CD4-positive, alpha-beta T cell treated with Interleukin-1 beta for 1 hour (primary cell): ENCODE results near the gene CFAP221.

Experiments used
- DNase-seq, 2 donors: peaks; one replicate each; pipeline ENCODE4 v3.0.0-alpha.2; 2020 to 2022

Gene CFAP221

GRCh38 chr2:119702918-119703401 lies 158.7 kb downstream of the CFAP221 start:
- DNase-seq = peak; percentile 66 to 71

GRCh38 chr2:119703526-119703925 lies 159.3 kb downstream of the CFAP221 start:
- no peak for DNase-seq

- DNase-seq = peak in 1 of 2 donors; percentile 22
Measured at GRCh38 chr2:119704670-119705120, 160.4 kb downstream of the CFAP221 start.

- no peak for DNase-seq
Measured at GRCh38 chr2:119706221-119706620, 162.0 kb downstream of the CFAP221 start.
